GM10248 (cell line): ENCODE results near the gene KIR3DL3.
"Not testable (repeated sequence)": the region's sequence is repeated elsewhere in the genome, so short reads cannot be mapped to it uniquely, and the experiment has no call there.

Experiments
- CTCF ChIA-PET: fragments of 300-600 bp; sonication (Branson Sonifier 250); formaldehyde crosslinking; extraction: SDS; loops from one replicate; lab custom pipeline; 2021; ENCODE audit warnings: antibody characterized with exemption; lab: Yijun Ruan, JAX
- POLR2A ChIA-PET: fragments of 350-650 bp; sonication (Branson Sonifier 250); formaldehyde crosslinking; extraction: SDS; loops from one replicate; lab custom pipeline; 2020; ENCODE audit warnings: antibody characterized with exemption; lab: Yijun Ruan, JAX
- DNase-seq: peaks from one replicate; pipeline ENCODE4 v3.0.0; 2012; ENCODE audit errors: extremely low spot score
- TF ChIP-seq, protein P1 (sequence below): IDR thresholded peaks from 2 replicates; pipeline ENCODE4 v1.5.1; 2012; ENCODE audit warnings: mild to moderate bottlenecking, low read depth; ENCODE audit errors: extremely low read depth, missing control alignments, control extremely low read depth

The KIR3DL3 gene

DNA sequence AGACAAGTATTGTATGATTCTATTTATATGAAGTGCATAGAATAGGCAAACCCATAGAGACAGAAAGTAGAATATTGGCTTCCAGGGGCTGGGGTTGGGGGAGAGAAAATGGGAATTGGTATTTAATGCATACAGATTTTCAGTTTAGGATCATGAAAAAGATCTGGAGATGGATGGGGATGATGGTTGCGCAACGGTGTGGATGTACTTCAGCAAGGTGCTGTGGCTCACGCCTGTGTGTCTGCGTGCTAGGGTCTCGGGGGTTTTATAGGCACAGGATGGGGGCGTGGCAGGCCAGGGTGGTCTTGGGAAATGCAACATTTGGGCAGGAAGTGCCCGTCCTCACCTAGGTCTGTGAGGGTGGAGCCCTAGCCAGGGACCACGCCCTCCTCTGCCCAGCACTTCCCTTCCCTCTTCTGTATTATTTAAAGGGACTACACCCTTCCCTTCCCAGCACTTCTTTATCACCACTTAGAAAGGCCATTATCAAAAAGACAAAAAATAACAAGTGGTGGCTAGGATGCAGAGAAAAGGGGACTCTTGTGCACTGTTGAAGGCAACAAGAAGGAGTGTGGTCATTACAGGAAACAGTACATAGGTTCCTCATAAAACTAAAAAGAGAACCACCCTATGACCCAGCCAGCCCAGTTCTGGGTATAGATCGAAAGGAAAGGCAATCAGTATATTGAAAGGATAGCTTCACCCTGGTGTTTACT lies 32.5 kb upstream of the KIR3DL3 start:
- no peak for DNase-seq
- ChIA-PET CTCF (no interaction called here), POLR2A (no interaction called here)
- TF ChIP-seq, protein P1, sequence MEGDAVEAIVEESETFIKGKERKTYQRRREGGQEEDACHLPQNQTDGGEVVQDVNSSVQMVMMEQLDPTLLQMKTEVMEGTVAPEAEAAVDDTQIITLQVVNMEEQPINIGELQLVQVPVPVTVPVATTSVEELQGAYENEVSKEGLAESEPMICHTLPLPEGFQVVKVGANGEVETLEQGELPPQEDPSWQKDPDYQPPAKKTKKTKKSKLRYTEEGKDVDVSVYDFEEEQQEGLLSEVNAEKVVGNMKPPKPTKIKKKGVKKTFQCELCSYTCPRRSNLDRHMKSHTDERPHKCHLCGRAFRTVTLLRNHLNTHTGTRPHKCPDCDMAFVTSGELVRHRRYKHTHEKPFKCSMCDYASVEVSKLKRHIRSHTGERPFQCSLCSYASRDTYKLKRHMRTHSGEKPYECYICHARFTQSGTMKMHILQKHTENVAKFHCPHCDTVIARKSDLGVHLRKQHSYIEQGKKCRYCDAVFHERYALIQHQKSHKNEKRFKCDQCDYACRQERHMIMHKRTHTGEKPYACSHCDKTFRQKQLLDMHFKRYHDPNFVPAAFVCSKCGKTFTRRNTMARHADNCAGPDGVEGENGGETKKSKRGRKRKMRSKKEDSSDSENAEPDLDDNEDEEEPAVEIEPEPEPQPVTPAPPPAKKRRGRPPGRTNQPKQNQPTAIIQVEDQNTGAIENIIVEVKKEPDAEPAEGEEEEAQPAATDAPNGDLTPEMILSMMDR = no peak

DNA sequence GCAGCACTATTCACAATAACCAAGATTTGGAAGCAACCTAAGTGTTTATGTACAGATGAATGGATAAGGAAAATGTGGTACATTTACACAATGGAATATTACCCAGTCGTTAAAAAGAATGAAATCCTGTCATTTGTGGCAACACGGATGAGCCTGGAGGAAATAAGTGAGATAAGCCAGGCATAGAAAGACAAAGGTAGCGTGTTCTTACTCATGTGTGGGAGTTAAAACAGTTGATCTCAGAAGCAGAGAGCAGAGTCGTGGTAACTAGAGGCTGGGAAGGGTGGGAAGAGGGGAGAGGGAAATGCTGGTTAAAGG lies 32.0 kb upstream of the KIR3DL3 start:
- TF ChIP-seq, protein P1 = no peak
- CTCF ChIA-PET = no interaction called here
- POLR2A ChIA-PET = no interaction called here
- DNase-seq = no peak

DNA sequence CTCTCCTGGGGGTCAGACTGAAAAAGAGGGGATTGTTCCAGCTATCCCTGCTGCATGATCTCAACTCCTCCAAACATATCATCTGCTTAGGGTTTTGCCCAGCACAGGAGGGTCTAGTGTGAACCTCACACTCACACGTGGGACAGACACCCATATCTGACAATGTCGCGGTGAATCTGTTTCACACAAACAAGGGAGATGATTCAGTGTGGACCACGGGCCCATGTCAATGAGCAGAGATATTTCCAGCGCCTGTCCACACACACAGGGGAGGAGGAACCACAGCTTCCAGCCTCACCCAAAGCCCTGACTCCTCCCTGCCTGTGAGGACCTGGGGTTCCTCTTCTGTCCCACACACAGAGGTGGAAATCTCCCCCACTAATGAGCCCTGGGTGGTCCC lies 29.6 kb upstream of the KIR3DL3 start:
- POLR2A ChIA-PET = no interaction called here
- TF ChIP-seq, protein P1 = no peak
- CTCF ChIA-PET = interaction anchor here (1.0 kb wide), 1 partner anchor 20 kb away, joined by 5 read pairs; no protein-coding TSS in a partner anchor
- no peak for DNase-seq

DNA sequence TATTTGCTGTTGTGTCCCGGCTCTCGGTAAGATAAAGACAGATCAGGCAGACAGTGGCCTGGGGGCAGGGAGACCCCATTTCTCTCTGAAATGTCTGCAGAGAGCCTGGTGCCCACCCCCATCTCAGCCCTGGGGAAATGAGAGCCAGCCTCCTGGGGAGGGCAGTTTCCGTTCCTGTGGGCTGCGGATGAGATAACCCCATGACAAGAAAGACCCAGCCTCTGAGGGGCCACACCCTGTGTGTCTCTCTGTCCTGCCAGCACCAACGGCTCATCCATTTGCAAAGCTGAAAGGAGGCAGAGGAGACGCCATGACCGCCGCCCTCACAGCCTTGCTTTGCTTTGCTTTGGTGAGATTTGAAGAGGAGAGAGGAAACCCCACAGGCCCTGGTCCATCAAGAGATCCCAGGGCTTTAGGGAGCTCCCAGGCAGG lies 28.1 kb upstream of the KIR3DL3 start:
- POLR2A ChIA-PET = no interaction called here
- CTCF ChIA-PET = no interaction called here
- TF ChIP-seq, protein P1 = no peak
- no peak for DNase-seq

DNA sequence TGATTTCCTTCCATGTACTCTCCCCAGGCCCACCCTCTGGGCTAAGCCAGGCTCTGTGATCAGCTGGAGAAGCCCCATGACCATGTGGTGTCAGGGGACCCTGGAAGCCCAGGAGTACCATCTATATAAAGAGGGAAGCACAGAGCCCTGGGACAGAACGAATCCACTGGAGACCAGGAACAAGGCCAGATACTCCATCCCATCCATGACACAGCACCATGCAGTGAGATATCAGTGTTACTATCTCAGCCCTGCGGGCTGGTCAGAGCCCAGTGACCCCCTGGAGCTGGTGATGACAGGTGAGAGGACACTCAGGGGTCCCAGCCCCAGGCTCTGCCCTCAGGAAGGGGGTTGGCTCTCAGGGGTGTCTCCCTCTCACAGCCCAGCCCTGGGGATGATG lies 27.5 kb upstream of the KIR3DL3 start:
- TF ChIP-seq, protein P1 = no peak
- CTCF ChIA-PET = no interaction called here
- DNase-seq = no peak
- POLR2A ChIA-PET = no interaction called here

DNA sequence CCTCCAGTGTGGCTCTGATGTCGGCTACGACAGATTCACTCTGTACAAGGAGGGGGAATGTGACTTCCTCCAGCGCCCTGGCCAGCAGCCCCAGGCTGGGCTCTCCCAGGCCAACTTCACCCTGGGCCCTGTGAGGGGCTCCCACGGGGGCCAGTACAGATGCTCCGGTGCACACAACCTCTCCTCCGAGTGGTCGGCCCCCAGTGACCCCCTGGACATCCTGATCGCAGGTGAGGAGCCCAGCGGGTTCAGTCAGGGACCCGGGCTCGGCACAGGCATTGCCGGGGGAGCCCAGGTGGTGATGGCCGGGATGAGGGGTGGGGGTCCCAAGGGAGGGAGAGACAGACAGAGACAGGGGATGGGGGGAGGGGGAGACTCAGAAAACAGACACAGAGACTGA lies 26.5 kb upstream of the KIR3DL3 start:
- POLR2A ChIA-PET, DNase-seq, CTCF ChIA-PET: not testable (repeated sequence)

DNA sequence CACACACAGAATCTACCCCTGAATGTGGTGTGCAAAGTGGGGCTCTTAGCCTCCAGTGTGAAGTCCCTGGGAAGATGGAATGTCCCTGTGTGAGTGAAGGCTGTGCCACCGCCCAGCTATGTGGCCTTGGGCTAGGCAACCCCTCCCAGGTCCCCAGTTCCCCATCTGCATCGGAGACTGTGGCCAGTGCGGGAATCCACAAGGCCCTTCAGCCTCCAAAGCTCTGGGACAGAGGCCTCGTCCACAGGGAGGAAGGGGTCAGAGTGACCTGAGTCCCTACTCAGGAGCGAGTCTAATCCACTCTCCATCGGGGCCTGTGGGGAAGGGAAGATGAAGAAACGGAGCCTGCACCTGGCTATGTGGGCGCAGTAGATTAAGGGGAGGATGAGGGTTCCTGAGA lies 19.3 kb upstream of the KIR3DL3 start:
- TF ChIP-seq, protein P1 = no peak
- no peak for DNase-seq
- ChIA-PET POLR2A (no interaction called here), CTCF (no interaction called here)
